Measurements from ENCODE around the gene H2BK1. TPM values are rescaled to one million over a fixed set of nuclear protein-coding genes. Genes with fewer than 3 reads are reported as not detected.

H2BK1 gene
- total and polyA plus RNA-seq, 8 donors, result not detected

DNA sequence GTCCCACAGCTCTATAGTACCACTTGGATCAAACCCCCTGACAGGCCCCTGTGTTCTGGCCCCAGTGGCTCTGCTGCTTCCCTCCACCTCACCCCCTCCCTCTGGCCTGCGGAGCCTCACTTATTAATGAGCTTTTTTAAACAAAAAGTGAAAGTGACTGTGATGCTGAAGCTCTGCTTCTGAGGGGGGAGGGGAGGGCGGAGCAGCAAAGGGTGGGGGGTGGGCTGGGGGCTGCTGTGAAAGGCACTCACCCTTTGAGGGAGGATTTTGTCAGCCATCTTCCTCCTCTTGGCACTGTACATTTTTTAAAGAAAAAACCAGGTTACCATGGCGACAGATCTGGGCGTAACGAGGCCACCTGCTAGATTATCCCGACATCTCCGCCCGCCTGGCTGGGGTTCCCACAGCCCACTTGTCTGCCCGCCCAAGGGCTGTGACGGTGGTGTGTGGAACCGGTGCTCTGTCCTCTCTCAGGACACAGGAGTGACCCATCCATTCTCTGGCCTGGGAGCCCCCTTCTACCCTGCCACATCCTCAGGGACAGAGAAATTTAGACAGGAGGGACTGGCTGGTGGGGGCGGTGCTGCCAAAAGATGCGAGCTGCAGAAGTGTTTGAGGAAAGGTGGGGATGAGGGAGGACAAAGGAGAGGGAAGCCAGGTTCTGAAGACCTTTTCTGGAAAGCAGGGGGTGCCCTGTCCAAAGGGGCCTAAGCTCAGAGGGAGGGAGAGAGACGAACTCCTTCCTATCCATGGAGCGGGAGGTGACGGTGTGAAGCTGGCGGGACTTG, 33.3 kb upstream of the H2BK1 start:
- no peaks in the 10 kb centered on the region for H3K9me3 ChIP-seq
- WGBS, 2 donors, result 32 to 35% methylated on average over 17 of the region's 17 CpGs
- FAIRE-seq, result no peak
- no peaks in the 10 kb centered on the region for H3K36me3 ChIP-seq
- no peak overlapping the region for H3K4me3 ChIP-seq
- peaks cover 12 to 20% (median 18%) of the 10 kb centered on the region in 3 donors for H3K4me1 ChIP-seq
- ATAC-seq, result peak in 2 of 4 donors; percentile 6 to 11
- H3K27ac ChIP-seq, result no peak overlapping the region
- peak in 2 of 6 donors; percentile 35 to 48 for DNase-seq
- TF ChIP-seq, protein P1, sequence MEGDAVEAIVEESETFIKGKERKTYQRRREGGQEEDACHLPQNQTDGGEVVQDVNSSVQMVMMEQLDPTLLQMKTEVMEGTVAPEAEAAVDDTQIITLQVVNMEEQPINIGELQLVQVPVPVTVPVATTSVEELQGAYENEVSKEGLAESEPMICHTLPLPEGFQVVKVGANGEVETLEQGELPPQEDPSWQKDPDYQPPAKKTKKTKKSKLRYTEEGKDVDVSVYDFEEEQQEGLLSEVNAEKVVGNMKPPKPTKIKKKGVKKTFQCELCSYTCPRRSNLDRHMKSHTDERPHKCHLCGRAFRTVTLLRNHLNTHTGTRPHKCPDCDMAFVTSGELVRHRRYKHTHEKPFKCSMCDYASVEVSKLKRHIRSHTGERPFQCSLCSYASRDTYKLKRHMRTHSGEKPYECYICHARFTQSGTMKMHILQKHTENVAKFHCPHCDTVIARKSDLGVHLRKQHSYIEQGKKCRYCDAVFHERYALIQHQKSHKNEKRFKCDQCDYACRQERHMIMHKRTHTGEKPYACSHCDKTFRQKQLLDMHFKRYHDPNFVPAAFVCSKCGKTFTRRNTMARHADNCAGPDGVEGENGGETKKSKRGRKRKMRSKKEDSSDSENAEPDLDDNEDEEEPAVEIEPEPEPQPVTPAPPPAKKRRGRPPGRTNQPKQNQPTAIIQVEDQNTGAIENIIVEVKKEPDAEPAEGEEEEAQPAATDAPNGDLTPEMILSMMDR (IDR thresholded peaks at IDR 0.05), result no peak
- intact Hi-C loops (cut with DNase I), result loop anchor here in 2 of 3 donors (5.0 to 10.0 kb wide), 2 partner anchors 59 to 61 kb away; no protein-coding TSS in a partner anchor
- no peaks in the 10 kb centered on the region for H3K27me3 ChIP-seq

DNA sequence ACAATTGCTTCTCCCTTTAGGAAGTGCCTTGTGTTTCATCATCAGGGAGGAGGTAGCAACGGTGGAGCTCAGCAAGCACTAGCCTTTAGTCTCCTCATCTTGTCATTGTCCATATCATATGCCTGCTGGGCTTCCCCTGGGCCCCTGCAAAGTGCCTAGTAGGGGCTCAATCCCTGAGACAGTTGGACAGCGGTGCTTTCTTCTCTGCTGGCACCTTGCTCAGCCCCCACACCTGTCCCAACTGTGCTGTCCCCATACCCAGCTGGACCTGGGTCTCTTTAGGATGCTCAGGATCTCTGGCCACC, 32.7 kb upstream of the H2BK1 start:
- ATAC-seq (no peak), DNase-seq (no peak), FAIRE-seq (no peak)
- H3K4me1 ChIP-seq, result peaks cover 12 to 20% (median 18%) of the 10 kb centered on the region in 3 donors
- TF ChIP-seq, protein P1 (IDR thresholded peaks at IDR 0.05), result no peak
- no peaks in the 10 kb centered on the region for H3K9me3 ChIP-seq
- H3K4me3 ChIP-seq, result no peak overlapping the region
- intact Hi-C loops (cut with DNase I), result loop anchor here in 2 of 3 donors (5.0 to 10.0 kb wide), 2 partner anchors 59 to 62 kb away; no protein-coding TSS in a partner anchor
- 44 to 56% methylated on average over 2 of the region's 2 CpGs for WGBS, 2 donors
- peaks cover 0 to 6% (median 0%) of the 10 kb centered on the region in 3 donors for H3K36me3 ChIP-seq
- no peaks in the 10 kb centered on the region for H3K27me3 ChIP-seq
- H3K27ac ChIP-seq, result no peak overlapping the region

DNA sequence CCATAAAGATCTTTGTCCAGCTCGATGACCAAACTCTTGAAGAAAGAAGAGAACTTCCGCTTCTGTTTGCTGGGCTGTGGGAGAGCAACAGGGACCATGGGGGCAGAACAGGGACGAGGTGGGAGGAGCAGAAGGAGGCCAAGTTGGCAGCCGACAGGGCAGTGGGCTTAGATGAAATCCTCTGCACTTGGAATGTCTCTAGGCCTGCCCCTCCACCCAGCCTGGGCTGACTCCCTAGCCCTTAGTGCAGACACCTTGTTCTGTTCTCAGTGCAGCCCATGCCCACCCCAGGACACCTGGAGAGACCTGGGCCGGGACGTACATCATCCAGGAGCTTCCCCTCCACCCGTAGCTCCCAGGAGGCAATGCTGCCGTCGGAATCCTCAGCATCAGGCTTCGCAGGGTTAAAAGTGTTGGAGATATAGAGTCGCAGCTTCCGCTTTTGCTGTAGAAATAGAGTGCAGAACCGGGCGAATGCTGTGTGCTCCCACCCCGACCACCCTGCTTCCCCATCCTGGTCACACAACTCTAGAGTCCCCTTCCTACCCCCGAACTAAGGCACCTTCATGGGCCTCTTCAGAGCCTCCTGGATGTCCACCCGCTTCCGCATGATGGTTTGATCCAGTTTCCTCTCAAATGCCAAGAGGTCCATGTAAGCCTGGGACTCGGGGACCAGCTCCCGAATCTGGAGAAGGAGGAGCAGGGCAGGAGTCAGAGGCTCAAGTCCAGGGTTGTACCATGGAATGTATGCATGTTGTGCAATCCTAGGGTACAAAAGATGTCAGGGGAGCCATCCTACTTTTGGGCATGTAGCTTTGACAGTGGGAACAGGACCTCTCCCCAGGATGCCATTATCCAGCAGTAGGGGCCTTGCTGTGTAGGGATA, 32.1 kb upstream of the H2BK1 start:
- no peaks in the 10 kb centered on the region for H3K27me3 ChIP-seq
- H3K9me3 ChIP-seq, result no peaks in the 10 kb centered on the region
- intact Hi-C loops (cut with DNase I), result loop anchor here in 2 of 3 donors (5.0 to 10.0 kb wide), 2 partner anchors 60 to 62 kb away; no protein-coding TSS in a partner anchor
- peaks cover 12 to 18% (median 13%) of the 10 kb centered on the region in 3 donors for H3K4me1 ChIP-seq
- peak in 1 of 6 donors; percentile 28 for DNase-seq
- no peak overlapping the region for H3K27ac ChIP-seq
- H3K4me3 ChIP-seq, result no peak overlapping the region
- WGBS, 2 donors, result 62 to 68% methylated on average over 19 to 20 of the region's 20 CpGs
- TF ChIP-seq, protein P1 (IDR thresholded peaks at IDR 0.05), result no peak
- FAIRE-seq, result no peak
- no peak for ATAC-seq
- peaks cover 0 to 12% (median 2%) of the 10 kb centered on the region in 3 donors for H3K36me3 ChIP-seq

DNA sequence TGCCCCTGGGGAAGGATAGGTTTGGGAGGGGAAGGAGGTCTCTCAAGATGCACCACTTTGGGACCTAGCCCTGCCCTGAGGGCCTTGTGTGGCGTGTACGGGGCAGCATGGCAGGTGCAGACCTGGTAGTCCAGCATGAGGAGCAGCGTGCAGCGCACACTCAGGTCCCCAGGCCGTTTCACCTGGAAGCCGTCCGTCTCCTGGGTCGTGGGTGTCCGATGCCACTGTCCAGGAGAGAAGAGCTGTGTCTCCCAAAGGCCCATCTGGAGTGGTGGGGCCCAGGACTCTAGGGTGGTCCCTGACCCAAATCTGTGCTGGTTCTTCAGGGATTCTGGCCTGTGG, 31.4 kb upstream of the H2BK1 start:
- intact Hi-C loops (cut with DNase I), result loop anchor here in 2 of 3 donors (5.0 to 10.0 kb wide), 2 partner anchors 61 to 63 kb away; no protein-coding TSS in a partner anchor
- Histone ChIP-seq H3K36me3 (peaks cover 0 to 16% (median 4%) of the 10 kb centered on the region in 3 donors), H3K4me1 (peaks cover 7 to 13% (median 8%) of the 10 kb centered on the region in 3 donors), H3K27me3 (no peaks in the 10 kb centered on the region), H3K27ac (no peak overlapping the region), H3K4me3 (no peak overlapping the region), H3K9me3 (no peaks in the 10 kb centered on the region)
- ATAC-seq (no peak), DNase-seq (peak in 1 of 6 donors; percentile 64), FAIRE-seq (no peak)
- TF ChIP-seq, protein P1 (IDR thresholded peaks at IDR 0.05), result no peak
- WGBS, 2 donors, result 83 to 89% methylated on average over 9 of the region's 9 CpGs

Data from pancreas (tissue), 10 donors.